HepG2 (cell line): ENCODE results near the gene ZNF442. TPM values are rescaled to one million over a fixed set of nuclear protein-coding genes. Genes with fewer than 3 reads are reported as not detected.

Source experiments
- ARNT2 ChIP-seq: sonication (generic); formaldehyde crosslinking; IDR thresholded peaks from 2 replicates; pipeline ENCODE4 v1.8.0; 2022; ENCODE audit warnings: mild to moderate bottlenecking, low read depth, missing genetic modification reagents, moderate library complexity
- CBFB ChIP-seq: sonication (generic); formaldehyde crosslinking; IDR thresholded peaks from 2 replicates; pipeline ENCODE4 v1.4.0; 2020; ENCODE audit warnings: missing genetic modification reagents
- CBX1 ChIP-seq: IDR thresholded peaks from one replicate; pipeline ENCODE4 v1.6.1; 2016; ENCODE audit warnings: antibody characterized with exemption, low read depth
- GATA4 ChIP-seq: sonication (generic); IDR thresholded peaks from 2 replicates; pipeline ENCODE4 v1.6.1; 2016; ENCODE audit warnings: antibody characterized with exemption, low read depth, borderline replicate concordance
- GLI4 ChIP-seq: sonication (generic); formaldehyde crosslinking; IDR thresholded peaks from 2 replicates; pipeline ENCODE4 v1.5.1; 2020; ENCODE audit warnings: missing genetic modification reagents, mild to moderate bottlenecking, moderate library complexity, borderline replicate concordance
- HCFC1 ChIP-seq: fragments of 150-350 bp; IDR thresholded peaks from 2 replicates; pipeline ENCODE4 v1.6.1; 2014; ENCODE audit warnings: low read depth, low read length
- MAFG ChIP-seq: sonication (generic); formaldehyde crosslinking; IDR thresholded peaks from 2 replicates; pipeline ENCODE4 v1.5.1; 2020; ENCODE audit warnings: mild to moderate bottlenecking, missing genetic modification reagents
- MYC ChIP-seq: sonication (generic); formaldehyde crosslinking; IDR thresholded peaks from 2 replicates; pipeline ENCODE4 v1.9.0; 2021; ENCODE audit warnings: missing genetic modification reagents, borderline replicate concordance
- NR2F2 ChIP-seq: IDR thresholded peaks from 2 replicates; pipeline ENCODE4 v1.6.1; 2012; ENCODE audit warnings: low read depth, inconsistent platforms, borderline replicate concordance
- PITX1 ChIP-seq: sonication (generic); formaldehyde crosslinking; IDR thresholded peaks from 2 replicates; pipeline ENCODE4 v1.5.1; 2020; ENCODE audit warnings: mild to moderate bottlenecking, missing genetic modification reagents
- PRDM4 ChIP-seq: sonication (generic); formaldehyde crosslinking; IDR thresholded peaks from 2 replicates; pipeline ENCODE4 v1.9.0; 2021; ENCODE audit warnings: missing genetic modification reagents, borderline replicate concordance
- SMYD3 ChIP-seq: sonication (generic); formaldehyde crosslinking; IDR thresholded peaks from 2 replicates; pipeline ENCODE4 v1.8.1; 2023; ENCODE audit warnings: mild to moderate bottlenecking, missing genetic modification reagents
- SOX6 ChIP-seq, 2 experiments: fragments of 450-650 bp in 1 of 2; sonication (generic) in 1 of 2; formaldehyde crosslinking in 1 of 2; IDR thresholded peaks; 2 replicates each; pipeline versions ENCODE4 v1.4.0 to v1.6.1; 2017 to 2020; ENCODE audit warnings: antibody characterized with exemption in 1 of 2, mild to moderate bottlenecking in 1 of 2, missing genetic modification reagents in 1 of 2
- SP2 ChIP-seq: sonication (generic); formaldehyde crosslinking; IDR thresholded peaks from 2 replicates; pipeline ENCODE4 v1.5.1; 2020; ENCODE audit warnings: mild to moderate bottlenecking, missing genetic modification reagents
- ZBTB42 ChIP-seq: sonication (generic); formaldehyde crosslinking; IDR thresholded peaks from 2 replicates; pipeline ENCODE4 v1.5.0; 2020; ENCODE audit warnings: mild to moderate bottlenecking, missing genetic modification reagents
- ZNF318 ChIP-seq: sonication (generic); formaldehyde crosslinking; IDR thresholded peaks from 2 replicates; pipeline ENCODE4 v1.4.0; 2020; ENCODE audit warnings: mild to moderate bottlenecking, missing genetic modification reagents
- ZNF432 ChIP-seq: sonication (generic); formaldehyde crosslinking; IDR thresholded peaks from 2 replicates; pipeline ENCODE4 v1.5.0; 2020; ENCODE audit warnings: missing genetic modification reagents, mild to moderate bottlenecking, borderline replicate concordance
- ZNF550 ChIP-seq: sonication (generic); formaldehyde crosslinking; IDR thresholded peaks from 2 replicates; pipeline ENCODE4 v1.4.0; 2020; ENCODE audit warnings: mild to moderate bottlenecking, missing genetic modification reagents, borderline replicate concordance
- ZNF773 ChIP-seq: sonication (generic); formaldehyde crosslinking; IDR thresholded peaks from 2 replicates; pipeline ENCODE4 v1.4.0; 2020; ENCODE audit warnings: missing genetic modification reagents, borderline replicate concordance
- ZSCAN21 ChIP-seq: sonication (generic); formaldehyde crosslinking; IDR thresholded peaks from 2 replicates; pipeline ENCODE4 v1.8.0; 2022; ENCODE audit warnings: mild to moderate bottlenecking, missing genetic modification reagents, moderate library complexity, borderline replicate concordance
- ZSCAN9 ChIP-seq: IDR thresholded peaks from 2 replicates; pipeline ENCODE4 v1.6.1; 2016; ENCODE audit warnings: borderline replicate concordance
- polyA plus RNA-seq, 8 experiments: library from polyadenylated mRNA; depleted of rRNA in 3 of 8; stranded (reverse) in 7 of 8; unstranded in 1 of 8; fragments of >200 nt; fragmentation: Illumina TruSeq in 4 of 8; extraction: Trizol in 4 of 8; gene quantifications; 2 replicates each; pipeline versions ENCODE4 v1.2.1 to v1.2.3, GENCODE V29; 2011 to 2016; ENCODE audit warnings: low read depth in 4 of 8, missing spikeins in 1 of 8, mixed read lengths in 1 of 8; ENCODE audit not compliant: insufficient read depth in 1 of 8
- total RNA-seq, 5 experiments: library from RNA; depleted of rRNA; stranded (reverse); fragments of >200 nt; fragmentation: Illumina TruSeq; extraction: Trizol; gene quantifications; 2 replicates each; pipeline ENCODE4 v1.2.3, GENCODE V29; 2016; ENCODE audit warnings: low read depth in 1 of 5

The ZNF442 gene
- total and polyA plus RNA-seq, 2 of the 13 experiments (the other 11 are each of a cell fraction or from before 2014, with no cell fraction given), result 1.0 to 6.0 TPM

GRCh38 chr19:12330340-12330739 lies 35.1 kb downstream of the ZNF442 start (continued):
- TF ChIP-seq SMYD3 (CRISPR knock-in tag), result no peak
- TF ChIP-seq GATA4, result no peak
- TF ChIP-seq ZSCAN21 (CRISPR knock-in tag), result no peak
- TF ChIP-seq HCFC1, result no peak
- TF ChIP-seq PRDM4 (CRISPR knock-in tag), result no peak
- no peak for TF ChIP-seq CBFB
- TF ChIP-seq ZNF432, result no peak
- TF ChIP-seq CBX1, result no peak
- no peak for TF ChIP-seq SP2 (CRISPR knock-in tag)
- TF ChIP-seq SOX6 (IDR thresholded peaks at IDR 0.05), result no peak
- peak; percentile 35; the same call in 1 of the 2 replicates for TF ChIP-seq SOX6 (CRISPR knock-in tag; IDR thresholded peaks at IDR 0.05)
- no peak for TF ChIP-seq GLI4 (CRISPR knock-in tag)
- no peak for TF ChIP-seq ZSCAN9 (CRISPR knock-in tag)
- no peak for TF ChIP-seq ZNF550 (CRISPR knock-in tag)
- no peak for TF ChIP-seq ZNF318
- no peak for TF ChIP-seq ARNT2 (CRISPR knock-in tag)
- 0 out of 2 replicates have a peak, but pooled peaks have one; percentile 47 for TF ChIP-seq NR2F2
- no peak for TF ChIP-seq ZBTB42 (CRISPR knock-in tag)
- no peak for TF ChIP-seq PITX1 (CRISPR knock-in tag)
- no peak for TF ChIP-seq MYC (CRISPR knock-in tag)
- TF ChIP-seq ZNF773 (CRISPR knock-in tag), result no peak
- no peak for TF ChIP-seq MAFG (CRISPR knock-in tag)
